SK-N-SH (cell line): ENCODE data around the gene SLC26A1. TPM values are rescaled to one million over a fixed set of nuclear protein-coding genes. Genes with fewer than 3 reads are reported as not detected.

ENCODE experiments used
- CTCF ChIA-PET: fragments of 300-600, 350-600 bp; formaldehyde crosslinking; extraction: SDS; loops from one replicate; lab custom pipeline; 2021; lab: Yijun Ruan, JAX
- POLR2A ChIA-PET: fragments of 350-600 bp; sonication (Branson Sonifier 250); formaldehyde crosslinking; extraction: SDS; loops from one replicate; lab custom pipeline; 2020; ENCODE audit warnings: antibody characterized with exemption, inconsistent platforms; lab: Yijun Ruan, JAX
- DNase-seq: peaks from one replicate; pipeline ENCODE4 v3.0.0; 2012
- H2AFZ ChIP-seq: fragments of 200-600 bp; sonication (generic); 2 replicates; pipeline ENCODE4 v1.8.1; 2016; ENCODE audit warnings: antibody characterized with exemption, mild to moderate bottlenecking, low read depth
- H3F3A ChIP-seq: fragments of 200-600 bp; sonication (generic); replicated peaks from 2 replicates; pipeline ENCODE3; 2016; ENCODE audit warnings: antibody characterized with exemption, mild to moderate bottlenecking; ENCODE audit not compliant: insufficient read depth
- H3K27ac ChIP-seq, 2 experiments: fragments of 200-500 bp in 1 of 2; fragments of 200-600 bp in 1 of 2; sonication (Bioruptor generic) in 1 of 2; sonication (generic), shearing (Covaris generic) in 1 of 2; 2 replicates each; pipeline versions ENCODE4 v1.5.1 to v1.6.1; 2014 to 2016; ENCODE audit warnings: low read depth in 2 of 2, inconsistent platforms in 1 of 2, low read length in 1 of 2, mild to moderate bottlenecking in 1 of 2, mixed read lengths in 1 of 2
- H3K27me3 ChIP-seq: fragments of 200-600 bp; sonication (generic), shearing (Covaris generic); 2 replicates; pipeline ENCODE4 v1.6.1; 2016; ENCODE audit warnings: mixed run types; ENCODE audit not compliant: insufficient read depth
- H3K36me3 ChIP-seq, 2 experiments: fragments of 200-500 bp in 1 of 2; fragments of 200-600 bp in 1 of 2; sonication (Bioruptor generic) in 1 of 2; sonication (generic) in 1 of 2; replicated peaks in 1 of 2; 2 replicates each; pipeline versions ENCODE3 to v1.5.1; 2014 to 2016; ENCODE audit warnings: low read length in 1 of 2, mild to moderate bottlenecking in 1 of 2; ENCODE audit not compliant: insufficient read depth in 2 of 2, control insufficient read depth in 1 of 2
- H3K4me1 ChIP-seq, 2 experiments: fragments of 200-500 bp in 1 of 2; fragments of 200-600 bp in 1 of 2; sonication (Bioruptor generic) in 1 of 2; sonication (generic), shearing (Covaris generic) in 1 of 2; 2 replicates each; pipeline versions ENCODE4 v1.5.1 to v1.6.1; 2014 to 2016; ENCODE audit warnings: low read depth in 1 of 2, low read length in 1 of 2, mixed run types in 1 of 2; ENCODE audit not compliant: insufficient read depth in 2 of 2, control insufficient read depth in 1 of 2
- H3K4me2 ChIP-seq: fragments of 200-600 bp; sonication (generic), shearing (Covaris generic); 2 replicates; pipeline ENCODE4 v1.6.1; 2017; ENCODE audit warnings: mixed run types
- H3K4me3 ChIP-seq, 2 experiments: fragments of 200-500 bp in 1 of 2; fragments of 200-600 bp in 1 of 2; sonication (Bioruptor generic) in 1 of 2; sonication (generic), shearing (Covaris generic) in 1 of 2; 2 replicates each; pipeline versions ENCODE4 v1.5.1 to v1.8.1; 2014 to 2016; ENCODE audit warnings: low read depth in 2 of 2, inconsistent platforms in 1 of 2, low read length in 1 of 2, mild to moderate bottlenecking in 1 of 2, mixed read lengths in 1 of 2, moderate library complexity in 1 of 2
- H3K79me2 ChIP-seq: fragments of 200-600 bp; sonication (generic); 2 replicates; pipeline ENCODE4 v1.8.1; 2017; ENCODE audit warnings: mild to moderate bottlenecking; ENCODE audit not compliant: insufficient read depth
- H3K9ac ChIP-seq: fragments of 200-600 bp; sonication (generic); 2 replicates; pipeline ENCODE4 v1.6.1; 2017; ENCODE audit warnings: mixed run types
- H3K9me2 ChIP-seq: fragments of 200-600 bp; sonication (generic); 2 replicates; pipeline ENCODE4 v1.6.1; 2017; ENCODE audit warnings: mixed run types
- H3K9me3 ChIP-seq: fragments of 200-600 bp; sonication (generic); 2 replicates; pipeline ENCODE4 v1.6.1; 2017; ENCODE audit warnings: mixed run types, mild to moderate bottlenecking, moderate library complexity
- H4K20me1 ChIP-seq: fragments of 200-600 bp; sonication (generic); 2 replicates; pipeline ENCODE4 v1.6.1; 2017; ENCODE audit warnings: mild to moderate bottlenecking, mixed run types; ENCODE audit not compliant: insufficient read depth
- MXI1 ChIP-seq: IDR thresholded peaks from 2 replicates; pipeline ENCODE4 v1.6.1; 2012; ENCODE audit warnings: mild to moderate bottlenecking, low read depth, low read length, improper control_type of control experiment
- TAF1 ChIP-seq: IDR thresholded peaks from 2 replicates; pipeline ENCODE4 v1.6.1; 2012; ENCODE audit warnings: low read depth, mild to moderate bottlenecking, low read length, moderate library complexity, borderline replicate concordance
- WGBS: methylation state at CpG from one replicate; pipeline ENCODE4 v1.1.6; 2017; ENCODE audit warnings: low lambda C conversion rate; 5-methylcytosine and 5-hydroxymethylcytosine counted together
- polyA plus RNA-seq, 3 experiments: library from polyadenylated mRNA; depleted of rRNA; stranded (reverse); fragments of >200 nt; gene quantifications; 2 replicates each; pipeline ENCODE4 v1.2.3, GENCODE V29; 2012
- TF ChIP-seq, protein P1 (sequence below): IDR thresholded peaks from 2 replicates; pipeline ENCODE4 v1.4.0; 2012; ENCODE audit warnings: low read depth, borderline replicate concordance
- TF ChIP-seq, protein P2 (sequence below): IDR thresholded peaks from 2 replicates; pipeline ENCODE4; 2012

Gene SLC26A1
- polyA plus RNA-seq, 1 of the 3 experiments (the other 2 are of a cell fraction) = 0.05 TPM

DNA sequence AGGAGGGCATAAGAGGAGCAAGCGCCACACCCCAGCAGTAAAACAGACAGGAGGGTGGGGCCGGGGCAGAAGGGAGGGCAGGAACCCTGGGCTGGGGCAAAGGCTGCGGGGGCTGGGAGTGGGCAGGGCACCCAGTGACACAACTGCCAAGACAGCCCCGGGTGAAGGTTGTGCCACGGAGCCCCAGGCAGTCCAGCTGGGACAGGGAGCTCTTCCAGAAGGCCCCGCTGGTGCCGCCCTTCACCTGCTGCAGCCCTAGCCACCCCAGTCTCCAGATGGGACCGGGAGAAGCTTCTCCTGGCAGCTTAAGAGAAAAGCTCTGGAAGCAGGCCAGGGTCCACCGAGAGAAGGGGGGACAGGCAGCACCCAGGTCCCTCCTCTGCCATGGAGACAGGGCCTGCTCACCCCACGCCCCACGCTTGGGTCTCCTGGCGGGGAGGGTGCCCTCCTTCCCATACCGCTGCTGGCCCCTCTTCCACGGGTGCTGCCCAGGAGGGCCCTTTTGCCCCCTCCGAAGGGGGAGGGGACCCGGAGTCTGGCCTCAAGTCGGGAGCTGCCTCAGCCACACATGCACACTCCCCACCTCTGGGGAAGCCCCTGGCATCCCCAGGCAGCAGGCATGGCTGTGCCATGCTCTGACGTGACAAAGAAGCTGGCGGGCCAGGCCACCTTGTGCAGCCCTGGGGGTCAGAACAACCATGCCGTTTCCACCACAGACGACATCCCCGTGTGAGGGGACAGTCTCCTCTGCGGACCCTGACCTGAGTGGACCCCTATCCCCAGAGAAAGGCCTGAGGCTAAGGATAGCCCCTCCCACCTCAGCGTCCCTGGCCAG lies 21.3 kb downstream of the SLC26A1 start:
- Histone ChIP-seq H3K27ac (no peak overlapping the region), H2AFZ (no peak overlapping the region), H3K79me2 (peaks cover 18% of the 10 kb centered on the region; the same call in 1 of the 2 replicates), H3K9me3 (no peaks in the 10 kb centered on the region), H3K27me3 (no peaks in the 10 kb centered on the region), H3K9ac (peak overlapping the region; percentile 61; the same call in 1 of the 2 replicates), H3K9me2 (no peaks in the 10 kb centered on the region), H3F3A (no peaks in the 10 kb centered on the region), H3K4me1 (peaks cover 7 to 18% of the 10 kb centered on the region in 2 experiments; a peak in 1 of 4 replicates), H4K20me1 (peaks cover 18% of the 10 kb centered on the region), H3K4me3 (peak overlapping the region; percentile 80 to 85), H3K36me3 (peaks cover 0 to under 1% of the 10 kb centered on the region in 2 experiments), H3K4me2 (peak overlapping the region; percentile 99)
- CTCF ChIA-PET = interaction anchor here (0.7 to 1.6 kb wide), 2 partner anchors 15 to 27 kb away, joined by 3 read pairs; partner anchors contain the start of gene IDUA
- WGBS = 57% methylated on average over 5 of the region's 24 CpGs
- POLR2A ChIA-PET = interaction anchor here (1.1 kb wide), 1 partner anchor 15 kb away, joined by 5 read pairs; the partner anchor contains the start of gene IDUA
- TF ChIP-seq MXI1 (peak; percentile 25; the same call in 1 of the 2 replicates), TAF1 (no peak)
- TF ChIP-seq, protein P1, sequence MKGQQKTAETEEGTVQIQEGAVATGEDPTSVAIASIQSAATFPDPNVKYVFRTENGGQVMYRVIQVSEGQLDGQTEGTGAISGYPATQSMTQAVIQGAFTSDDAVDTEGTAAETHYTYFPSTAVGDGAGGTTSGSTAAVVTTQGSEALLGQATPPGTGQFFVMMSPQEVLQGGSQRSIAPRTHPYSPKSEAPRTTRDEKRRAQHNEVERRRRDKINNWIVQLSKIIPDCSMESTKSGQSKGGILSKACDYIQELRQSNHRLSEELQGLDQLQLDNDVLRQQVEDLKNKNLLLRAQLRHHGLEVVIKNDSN = no peak
- TF ChIP-seq, protein P2, sequence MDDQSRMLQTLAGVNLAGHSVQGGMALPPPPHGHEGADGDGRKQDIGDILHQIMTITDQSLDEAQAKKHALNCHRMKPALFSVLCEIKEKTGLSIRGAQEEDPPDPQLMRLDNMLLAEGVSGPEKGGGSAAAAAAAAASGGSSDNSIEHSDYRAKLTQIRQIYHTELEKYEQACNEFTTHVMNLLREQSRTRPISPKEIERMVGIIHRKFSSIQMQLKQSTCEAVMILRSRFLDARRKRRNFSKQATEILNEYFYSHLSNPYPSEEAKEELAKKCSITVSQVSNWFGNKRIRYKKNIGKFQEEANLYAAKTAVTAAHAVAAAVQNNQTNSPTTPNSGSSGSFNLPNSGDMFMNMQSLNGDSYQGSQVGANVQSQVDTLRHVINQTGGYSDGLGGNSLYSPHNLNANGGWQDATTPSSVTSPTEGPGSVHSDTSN = no peak
- no peak for DNase-seq

DNA sequence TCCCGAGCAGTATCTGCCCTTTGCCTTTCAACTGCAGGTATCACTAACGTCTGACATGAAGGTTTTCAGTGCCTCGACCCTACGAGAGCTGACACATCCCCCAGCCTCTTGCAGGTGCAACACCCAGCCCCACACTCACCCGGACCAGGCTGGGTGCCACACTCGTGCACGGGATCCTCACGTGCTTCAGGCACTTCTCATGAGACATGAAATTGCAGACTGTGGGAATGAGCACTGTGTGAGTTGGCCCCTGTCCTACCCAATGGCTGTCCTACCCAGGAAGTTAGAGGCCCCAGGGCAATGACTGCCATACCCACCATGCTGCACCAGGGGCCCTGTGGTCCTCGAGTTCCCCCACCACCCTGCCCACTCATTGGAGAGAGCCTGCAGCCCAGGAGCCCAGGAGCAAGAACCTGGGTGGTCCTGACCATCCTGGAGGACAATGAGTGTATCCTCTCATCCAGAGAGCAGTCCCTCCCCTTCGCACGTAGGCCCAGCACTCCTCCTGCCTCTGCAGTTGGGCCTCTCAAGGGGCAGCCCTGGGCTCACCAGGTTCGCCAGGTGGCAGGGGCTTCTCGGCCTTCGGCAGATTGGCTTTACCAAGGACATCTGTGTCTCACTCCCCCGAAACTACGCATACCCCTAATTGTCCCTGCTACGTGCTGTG lies 22.2 kb downstream of the SLC26A1 start:
- Histone ChIP-seq H3K9me3 (no peaks in the 10 kb centered on the region), H3K4me2 (no peak overlapping the region), H3K4me3 (no peak overlapping the region), H3K36me3 (peaks cover 0 to 8% of the 10 kb centered on the region in 2 experiments), H3K4me1 (peaks cover 7 to 18% of the 10 kb centered on the region in 2 experiments; a peak in 1 of 4 replicates), H3K9me2 (no peaks in the 10 kb centered on the region), H3K27me3 (no peaks in the 10 kb centered on the region), H3F3A (no peaks in the 10 kb centered on the region), H3K9ac (no peak overlapping the region), H3K79me2 (peaks cover 18% of the 10 kb centered on the region; the same call in 1 of the 2 replicates), H3K27ac (no peak overlapping the region), H2AFZ (no peak overlapping the region), H4K20me1 (peaks cover 18% of the 10 kb centered on the region)
- 96% methylated on average over 14 of the region's 17 CpGs for WGBS
- CTCF ChIA-PET = interaction anchor here (0.7 to 1.6 kb wide), 2 partner anchors 28 to 40 kb away, joined by 3 read pairs; no protein-coding TSS in a partner anchor
- TF ChIP-seq, protein P2 = no peak
- POLR2A ChIA-PET = no interaction called here
- no peak for DNase-seq
